AG04450 (cell line): ENCODE data around the gene HYKK. TPM values are rescaled to one million over a fixed set of nuclear protein-coding genes. Genes with fewer than 3 reads are reported as not detected.
"Not testable (repeated sequence)": the region's sequence is repeated elsewhere in the genome, so short reads cannot be mapped to it uniquely, and the experiment has no call there.

Source experiments
- CTCF ChIA-PET: fragments of 300-600, 350-600 bp; formaldehyde crosslinking; extraction: SDS; loops from one replicate; lab custom pipeline; 2022; ENCODE audit warnings: antibody characterized with exemption, inconsistent platforms; lab: Charles Lee
- POLR2A ChIA-PET: fragments of 350-600 bp; formaldehyde crosslinking; extraction: SDS; loops from one replicate; lab custom pipeline; 2021; ENCODE audit warnings: antibody characterized with exemption, inconsistent platforms; lab: Yijun Ruan, JAX
- DNase-seq: peaks from one replicate; pipeline ENCODE4 v3.0.0-alpha.2; 2011; ENCODE audit warnings: low read depth, low spot score
- H3K27ac ChIP-seq: one replicate; pipeline ENCODE4 v1.5.1; 2012; ENCODE audit warnings: low read depth, low read length, control low read depth
- H3K27me3 ChIP-seq: one replicate; pipeline ENCODE4 v1.6.0; 2012; ENCODE audit warnings: low read length; ENCODE audit not compliant: control insufficient read depth, insufficient read depth
- H3K4me3 ChIP-seq: 2 replicates; pipeline ENCODE4 v1.5.1; 2011; ENCODE audit warnings: mild to moderate bottlenecking, low read depth, low read length, control low read depth
- H3K9me3 ChIP-seq: 2 replicates; pipeline ENCODE4 v1.5.1; 2012; ENCODE audit warnings: low read length; ENCODE audit not compliant: control insufficient read depth, insufficient read depth
- CTCF ChIP-seq: IDR thresholded peaks from 2 replicates; pipeline ENCODE4 v1.5.1; 2011; ENCODE audit warnings: low read depth, low read length, control low read depth, inconsistent platforms
- polyA plus RNA-seq: library from polyadenylated mRNA; depleted of rRNA; stranded (reverse); fragments of >200 nt; gene quantifications from 2 replicates; pipeline ENCODE4 v1.2.3, GENCODE V29; 2011

HYKK gene
- polyA plus RNA-seq, 1 experiment = 3.6 TPM

- DNase-seq = no peak
- no peak for TF ChIP-seq CTCF
- ChIA-PET POLR2A (no interaction called here), CTCF (no interaction called here)
- H3K4me3 ChIP-seq = no peak overlapping the region
- H3K27ac ChIP-seq = no peak overlapping the region
- no peaks in the 10 kb centered on the region; the same call in 1 of the 2 replicates for H3K9me3 ChIP-seq
- no peaks in the 10 kb centered on the region for H3K27me3 ChIP-seq
Measured at GRCh38 chr15:78538358-78538757, 31.0 kb downstream of the HYKK start.

- peak overlapping the region; percentile 89 for H3K27ac ChIP-seq
- ChIA-PET POLR2A (interaction anchor here (0.6 to 1.4 kb wide), 9 partner anchors 9 to 532 kb away, joined by 3 to 13 read pairs (median 3); partner anchors contain the start of gene IREB2), CTCF (interaction anchor here (0.9 to 1.2 kb wide), 3 partner anchors 9 to 26 kb away, joined by 3 to 4 read pairs (median 3); no protein-coding TSS in a partner anchor)
- not testable (repeated sequence) for H3K9me3 ChIP-seq, H3K27me3 ChIP-seq, DNase-seq
- peak overlapping the region; percentile 90 for H3K4me3 ChIP-seq
Measured at GRCh38 chr15:78539464-78540140, 32.2 kb downstream of the HYKK start.

GRCh38 chr15:78540141-78540870, 32.9 kb downstream of the HYKK start, which contains the start of gene PSMA4:
PSMA4 (plus strand) TSS chr15:78540444; CDS start chr15:78541928, 1,484 bp downstream.
- CTCF ChIA-PET = interaction anchor here (0.5 to 1.2 kb wide), 6 partner anchors 10 to 241 kb away, joined by 3 to 7 read pairs (median 4); partner anchors contain the start of gene SKIC8

GRCh38 chr15:78540871-78541743, 33.7 kb downstream of the HYKK start:
- Histone ChIP-seq H3K27ac (peak overlapping the region; percentile 70), H3K4me3 (peak overlapping the region; percentile 90), H3K9me3 (no peaks in the 10 kb centered on the region; the same call in 1 of the 2 replicates), H3K27me3 (no peaks in the 10 kb centered on the region)
- ChIA-PET POLR2A (interaction anchor here (1.1 to 1.7 kb wide), 2 partner anchors 11 to 24 kb away, joined by 4 to 12 read pairs; partner anchors contain the start of gene CHRNA5), CTCF (interaction anchor here (0.5 to 1.2 kb wide), 4 partner anchors 9 to 829 kb away, joined by 3 to 4 read pairs (median 3); partner anchors contain the start of gene SKIC8)
- TF ChIP-seq CTCF = no peak
- DNase-seq = no peak

More at GRCh38 chr15:78540141-78540870, 32.9 kb downstream of the HYKK start, which contains the start of gene PSMA4:
- Histone ChIP-seq H3K9me3 (no peaks in the 10 kb centered on the region; the same call in 1 of the 2 replicates), H3K27me3 (no peaks in the 10 kb centered on the region), H3K4me3 (peak within 1 kb of the TSS; percentile 90), H3K27ac (peak within 1 kb of the TSS; percentile 89)
- peak; percentile 66 for DNase-seq
- 0 out of 2 replicates have a peak, but pooled peaks have one; percentile 15 for TF ChIP-seq CTCF
- POLR2A ChIA-PET = interaction anchor here (0.6 to 1.7 kb wide), 10 partner anchors 9 to 533 kb away, joined by 3 to 13 read pairs (median 3); partner anchors contain the start of genes CHRNA5 and IREB2

DNA sequence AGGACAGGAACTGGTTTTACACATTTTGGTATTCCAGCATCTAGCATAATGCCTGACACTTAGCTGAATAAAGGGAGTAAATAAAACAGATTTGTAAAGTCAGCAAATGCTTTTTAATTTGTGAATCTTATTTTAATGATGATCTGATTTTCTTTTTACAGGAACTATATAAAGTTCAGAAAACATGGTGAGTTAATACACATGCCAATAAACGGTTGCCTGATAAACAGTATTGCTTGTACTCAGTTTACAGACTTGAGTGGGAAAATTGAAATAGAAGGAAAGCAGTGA, 34.3 kb downstream of the HYKK start:
- DNase-seq = no peak
- H3K27ac ChIP-seq = no peak overlapping the region
- H3K9me3 ChIP-seq = no peaks in the 10 kb centered on the region; the same call in 1 of the 2 replicates
- no peak for TF ChIP-seq CTCF
- ChIA-PET CTCF (interaction anchor here (0.5 kb wide), 1 partner anchor 829 kb away, joined by 3 read pairs; no protein-coding TSS in a partner anchor), POLR2A (interaction anchor here (1.7 kb wide), 1 partner anchor 24 kb away, joined by 12 read pairs; the partner anchor contains the start of gene CHRNA5)
- H3K4me3 ChIP-seq = peak overlapping the region; percentile 90
- no peaks in the 10 kb centered on the region for H3K27me3 ChIP-seq
